HCT116 (cell line): ENCODE data around the gene BBS7.

Source experiments
- EGR1 ChIP-seq: IDR thresholded peaks from 2 replicates; pipeline ENCODE4 v1.6.1; 2012; ENCODE audit warnings: low read depth
- ELF1 ChIP-seq: IDR thresholded peaks from 2 replicates; pipeline ENCODE4 v1.6.1; 2012; ENCODE audit warnings: low read depth, borderline replicate concordance
- EZH2phosphoT487 ChIP-seq: fragments of 200-600 bp; IDR thresholded peaks from 2 replicates; pipeline ENCODE4 v1.6.1; 2018; ENCODE audit warnings: antibody characterized with exemption, borderline replicate concordance
- POLR2A ChIP-seq: IDR thresholded peaks from 2 replicates; pipeline ENCODE4 v1.7.0; 2011; ENCODE audit warnings: borderline replicate concordance; ENCODE audit not compliant: insufficient read depth, insufficient read length; ENCODE audit errors: extremely low read depth
- POLR2AphosphoS5 ChIP-seq: IDR thresholded peaks from 2 replicates; pipeline ENCODE4 v1.6.1; 2011; ENCODE audit warnings: mild to moderate bottlenecking, low read depth, low read length, moderate library complexity
- TCF7L2 ChIP-seq: IDR thresholded peaks from 2 replicates; pipeline ENCODE4 v1.7.0; 2011; ENCODE audit warnings: borderline replicate concordance, inconsistent platforms; ENCODE audit not compliant: insufficient read depth, insufficient read length; ENCODE audit errors: extremely low read depth
- TF ChIP-seq, protein P1 (sequence below), 3 experiments: fragments of 200-600 bp in 1 of 3; sonication (generic) in 1 of 3; IDR thresholded peaks in 2 of 3; conservative IDR thresholded peaks in 1 of 3; 2 replicates each; pipeline ENCODE4 v1.5.1; 2012 to 2017; ENCODE audit warnings: low read depth in 2 of 3, low read length in 2 of 3, antibody characterized with exemption in 1 of 3, borderline replicate concordance in 1 of 3, control low read depth in 1 of 3, mild to moderate bottlenecking in 1 of 3, mixed read lengths in 1 of 3, mixed run types in 1 of 3, moderate library complexity in 1 of 3; ENCODE audit not compliant: insufficient read depth in 1 of 3
- TF ChIP-seq, protein P2 (sequence below): IDR thresholded peaks from 2 replicates; pipeline ENCODE4 v1.6.1; 2012
- TF ChIP-seq, protein P3 (sequence below): IDR thresholded peaks from 2 replicates; pipeline ENCODE4 v1.6.1; 2012
- TF ChIP-seq, protein P4 (sequence below): IDR thresholded peaks from 2 replicates; pipeline ENCODE4 v1.6.1; 2012; ENCODE audit warnings: low read depth

DNA sequence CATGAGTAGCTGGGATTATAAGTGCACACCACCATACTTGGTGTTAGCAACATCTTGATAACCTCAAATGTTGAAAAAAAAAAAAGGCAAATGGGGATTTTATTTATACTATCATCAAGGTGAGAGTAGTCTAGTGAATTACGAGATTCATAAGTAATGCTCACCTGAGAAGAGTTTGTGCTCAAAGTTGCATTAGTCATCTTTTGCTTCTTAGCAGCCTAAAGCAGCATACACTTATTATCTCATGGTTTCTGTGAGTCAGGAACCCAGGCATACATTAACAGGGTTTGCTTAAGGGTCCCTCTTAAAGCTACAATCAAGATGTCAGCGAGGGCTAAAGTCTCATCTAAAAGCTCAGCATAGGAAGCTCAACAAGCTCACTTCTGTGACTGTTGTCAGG is 77.3 kb downstream of the BBS7 start:
- TF ChIP-seq, protein P1, sequence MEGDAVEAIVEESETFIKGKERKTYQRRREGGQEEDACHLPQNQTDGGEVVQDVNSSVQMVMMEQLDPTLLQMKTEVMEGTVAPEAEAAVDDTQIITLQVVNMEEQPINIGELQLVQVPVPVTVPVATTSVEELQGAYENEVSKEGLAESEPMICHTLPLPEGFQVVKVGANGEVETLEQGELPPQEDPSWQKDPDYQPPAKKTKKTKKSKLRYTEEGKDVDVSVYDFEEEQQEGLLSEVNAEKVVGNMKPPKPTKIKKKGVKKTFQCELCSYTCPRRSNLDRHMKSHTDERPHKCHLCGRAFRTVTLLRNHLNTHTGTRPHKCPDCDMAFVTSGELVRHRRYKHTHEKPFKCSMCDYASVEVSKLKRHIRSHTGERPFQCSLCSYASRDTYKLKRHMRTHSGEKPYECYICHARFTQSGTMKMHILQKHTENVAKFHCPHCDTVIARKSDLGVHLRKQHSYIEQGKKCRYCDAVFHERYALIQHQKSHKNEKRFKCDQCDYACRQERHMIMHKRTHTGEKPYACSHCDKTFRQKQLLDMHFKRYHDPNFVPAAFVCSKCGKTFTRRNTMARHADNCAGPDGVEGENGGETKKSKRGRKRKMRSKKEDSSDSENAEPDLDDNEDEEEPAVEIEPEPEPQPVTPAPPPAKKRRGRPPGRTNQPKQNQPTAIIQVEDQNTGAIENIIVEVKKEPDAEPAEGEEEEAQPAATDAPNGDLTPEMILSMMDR (IDR thresholded peaks at IDR 0.05 in 2 of 3, conservative IDR thresholded peaks at IDR 0.05 in 1 of 3; ENCODE audit: borderline replicate concordance in 1 of 3, insufficient read depth in 1 of 3, low read depth in 2 of 3, low read length in 2 of 3) = no peak
- TF ChIP-seq, protein P2, sequence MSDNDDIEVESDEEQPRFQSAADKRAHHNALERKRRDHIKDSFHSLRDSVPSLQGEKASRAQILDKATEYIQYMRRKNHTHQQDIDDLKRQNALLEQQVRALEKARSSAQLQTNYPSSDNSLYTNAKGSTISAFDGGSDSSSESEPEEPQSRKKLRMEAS = no peak
- TF ChIP-seq, protein P3, sequence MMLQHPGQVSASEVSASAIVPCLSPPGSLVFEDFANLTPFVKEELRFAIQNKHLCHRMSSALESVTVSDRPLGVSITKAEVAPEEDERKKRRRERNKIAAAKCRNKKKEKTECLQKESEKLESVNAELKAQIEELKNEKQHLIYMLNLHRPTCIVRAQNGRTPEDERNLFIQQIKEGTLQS = no peak
- TF ChIP-seq TCF7L2 = no peak
- TF ChIP-seq EZH2phosphoT487 = no peak
- TF ChIP-seq, protein P4, sequence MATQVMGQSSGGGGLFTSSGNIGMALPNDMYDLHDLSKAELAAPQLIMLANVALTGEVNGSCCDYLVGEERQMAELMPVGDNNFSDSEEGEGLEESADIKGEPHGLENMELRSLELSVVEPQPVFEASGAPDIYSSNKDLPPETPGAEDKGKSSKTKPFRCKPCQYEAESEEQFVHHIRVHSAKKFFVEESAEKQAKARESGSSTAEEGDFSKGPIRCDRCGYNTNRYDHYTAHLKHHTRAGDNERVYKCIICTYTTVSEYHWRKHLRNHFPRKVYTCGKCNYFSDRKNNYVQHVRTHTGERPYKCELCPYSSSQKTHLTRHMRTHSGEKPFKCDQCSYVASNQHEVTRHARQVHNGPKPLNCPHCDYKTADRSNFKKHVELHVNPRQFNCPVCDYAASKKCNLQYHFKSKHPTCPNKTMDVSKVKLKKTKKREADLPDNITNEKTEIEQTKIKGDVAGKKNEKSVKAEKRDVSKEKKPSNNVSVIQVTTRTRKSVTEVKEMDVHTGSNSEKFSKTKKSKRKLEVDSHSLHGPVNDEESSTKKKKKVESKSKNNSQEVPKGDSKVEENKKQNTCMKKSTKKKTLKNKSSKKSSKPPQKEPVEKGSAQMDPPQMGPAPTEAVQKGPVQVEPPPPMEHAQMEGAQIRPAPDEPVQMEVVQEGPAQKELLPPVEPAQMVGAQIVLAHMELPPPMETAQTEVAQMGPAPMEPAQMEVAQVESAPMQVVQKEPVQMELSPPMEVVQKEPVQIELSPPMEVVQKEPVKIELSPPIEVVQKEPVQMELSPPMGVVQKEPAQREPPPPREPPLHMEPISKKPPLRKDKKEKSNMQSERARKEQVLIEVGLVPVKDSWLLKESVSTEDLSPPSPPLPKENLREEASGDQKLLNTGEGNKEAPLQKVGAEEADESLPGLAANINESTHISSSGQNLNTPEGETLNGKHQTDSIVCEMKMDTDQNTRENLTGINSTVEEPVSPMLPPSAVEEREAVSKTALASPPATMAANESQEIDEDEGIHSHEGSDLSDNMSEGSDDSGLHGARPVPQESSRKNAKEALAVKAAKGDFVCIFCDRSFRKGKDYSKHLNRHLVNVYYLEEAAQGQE = no peak
- TF ChIP-seq POLR2A = no peak
- TF ChIP-seq POLR2AphosphoS5 = no peak
- TF ChIP-seq ELF1 = no peak
- no peak for TF ChIP-seq EGR1
